NCI-H2029 (cell line): Measurements from ENCODE around the gene DPP6.

Experiments
- DNase-seq: peaks from one replicate; lab custom pipeline; 2025; lab: John Stamatoyannopoulos, UW

The DPP6 gene

DNA sequence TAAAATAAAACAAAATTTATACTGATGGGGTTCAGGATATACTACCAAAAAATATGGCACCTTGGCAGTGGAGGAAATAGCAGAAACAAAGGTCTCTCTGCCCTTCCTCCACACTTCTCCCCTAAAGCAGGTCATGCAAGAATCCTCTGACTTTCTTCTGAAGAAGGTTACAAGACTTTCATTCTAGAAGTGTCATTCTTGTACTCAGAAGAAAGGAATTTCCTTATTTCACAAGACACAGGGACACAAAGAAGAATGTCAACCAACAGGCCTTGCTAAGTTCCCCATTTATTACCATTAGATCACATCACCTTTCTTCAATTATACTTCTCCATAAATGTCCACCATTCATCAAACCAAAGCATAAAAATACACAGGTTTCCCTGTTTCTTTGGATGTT is 480.6 kb downstream of the DPP6 start:
- DNase-seq = no peak

DNA sequence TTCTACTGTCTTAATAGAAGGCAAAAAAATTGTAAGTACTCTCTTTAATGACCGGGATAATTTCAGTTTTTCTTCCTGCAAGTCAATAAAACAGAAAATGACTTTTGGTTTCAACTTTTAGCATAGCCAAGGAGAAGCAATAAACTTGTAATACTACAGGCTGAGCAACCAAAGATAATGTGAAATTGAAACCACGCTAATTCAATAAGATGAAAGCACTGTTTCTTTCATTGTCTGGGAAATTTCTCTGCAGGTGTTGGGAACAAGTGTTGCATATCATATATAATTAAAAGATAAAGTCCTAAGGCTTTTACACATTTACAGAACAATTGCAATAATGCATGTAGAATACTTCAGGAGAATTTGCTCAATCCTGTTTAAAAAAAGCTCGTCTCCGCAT is 488.4 kb downstream of the DPP6 start:
- DNase-seq = no peak

DNA sequence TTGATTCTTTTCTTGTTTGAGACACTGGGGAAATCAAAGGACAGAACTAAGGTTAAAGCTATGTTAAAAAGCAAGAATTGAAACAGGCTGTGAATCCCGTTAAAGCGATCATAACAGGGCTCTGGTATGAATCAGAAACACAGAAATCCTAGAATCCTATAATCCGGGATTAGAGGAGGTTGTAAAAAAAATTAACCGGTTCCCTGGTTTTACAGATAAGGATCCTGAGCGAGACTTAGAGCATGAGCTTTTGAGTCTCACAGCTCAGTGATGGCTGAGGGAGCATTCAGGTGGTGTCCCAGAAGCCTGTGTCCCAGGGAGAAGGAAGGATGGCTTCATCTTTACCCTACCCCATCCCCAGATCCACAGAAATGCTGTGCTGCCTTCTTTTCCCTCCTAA is 489.4 kb downstream of the DPP6 start:
- no peak for DNase-seq

DNA sequence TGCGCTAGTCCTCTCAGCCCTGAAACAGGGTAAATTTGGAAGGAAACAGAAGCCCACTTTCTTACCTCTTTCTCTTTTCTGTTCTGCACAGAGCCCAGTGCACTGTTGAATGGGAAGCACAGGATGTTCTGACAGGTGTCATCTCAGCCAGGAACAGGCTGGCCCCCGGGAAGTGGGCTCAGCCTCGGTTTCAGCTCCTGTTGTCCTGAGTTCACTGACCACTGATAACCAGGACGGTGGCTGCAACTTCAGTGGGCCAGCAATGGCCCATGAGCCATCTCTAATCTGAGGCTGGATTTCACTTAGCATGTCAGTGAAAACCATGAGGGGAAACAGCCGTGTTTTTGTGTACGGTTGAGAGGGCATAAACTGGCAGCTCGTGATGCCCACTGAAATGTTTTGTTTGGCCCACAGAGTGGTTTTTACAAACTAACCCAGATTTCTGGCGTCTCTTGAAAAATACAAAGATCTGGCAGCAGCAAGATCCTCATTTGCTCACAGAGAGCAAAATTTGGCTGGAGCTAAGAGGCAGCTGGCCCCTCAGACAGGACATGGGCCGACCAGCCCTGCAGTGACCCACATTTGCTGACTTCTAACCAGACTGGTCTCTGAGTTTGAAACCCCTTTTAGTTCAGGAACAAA is 494.9 kb downstream of the DPP6 start:
- no peak for DNase-seq

DNA sequence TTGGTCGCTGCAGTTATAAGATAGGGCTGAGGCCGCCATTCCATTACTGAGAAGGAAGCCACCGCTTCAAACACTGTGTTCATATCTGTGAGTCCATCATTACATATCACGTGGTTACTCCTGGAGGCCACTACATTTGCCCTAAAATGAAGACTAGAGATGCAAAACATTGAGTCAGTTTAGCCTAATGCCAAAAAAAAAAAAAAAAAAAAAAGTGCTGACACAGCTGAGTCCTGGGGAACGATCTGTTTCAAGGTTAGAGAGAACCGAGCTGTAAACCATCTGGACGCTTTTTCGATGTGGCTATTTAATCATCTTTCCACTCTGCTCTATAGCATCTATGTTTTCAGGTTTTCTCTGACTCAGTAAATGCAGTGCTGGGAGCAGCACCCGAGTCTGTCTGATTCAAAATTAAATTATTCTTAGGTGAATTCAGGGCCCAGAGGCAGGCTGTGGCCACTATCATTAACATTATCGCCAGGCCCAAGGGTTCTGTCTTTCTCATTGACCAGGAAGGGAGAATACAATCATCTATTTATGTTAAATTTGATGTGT is 501.6 kb downstream of the DPP6 start:
- DNase-seq = no peak

DNA sequence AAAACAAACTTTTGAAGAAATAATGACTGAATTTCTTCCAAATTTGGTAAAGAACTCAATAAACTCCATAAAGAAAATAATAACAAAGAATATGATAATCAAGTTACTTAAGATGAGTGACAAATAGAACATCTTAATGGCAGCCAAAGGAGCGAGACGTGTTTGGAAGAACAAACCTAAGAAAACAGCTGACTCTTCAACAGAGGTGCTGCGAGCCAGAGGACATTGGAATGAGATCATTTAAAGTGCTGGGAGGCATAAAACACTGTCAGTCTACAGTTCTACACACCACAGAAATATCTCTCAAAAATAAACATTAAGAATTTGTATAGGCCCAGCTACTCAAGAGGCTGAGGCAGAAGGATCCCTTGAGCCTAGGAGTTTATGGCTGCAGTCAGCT is 507.3 kb downstream of the DPP6 start:
- DNase-seq = no peak

DNA sequence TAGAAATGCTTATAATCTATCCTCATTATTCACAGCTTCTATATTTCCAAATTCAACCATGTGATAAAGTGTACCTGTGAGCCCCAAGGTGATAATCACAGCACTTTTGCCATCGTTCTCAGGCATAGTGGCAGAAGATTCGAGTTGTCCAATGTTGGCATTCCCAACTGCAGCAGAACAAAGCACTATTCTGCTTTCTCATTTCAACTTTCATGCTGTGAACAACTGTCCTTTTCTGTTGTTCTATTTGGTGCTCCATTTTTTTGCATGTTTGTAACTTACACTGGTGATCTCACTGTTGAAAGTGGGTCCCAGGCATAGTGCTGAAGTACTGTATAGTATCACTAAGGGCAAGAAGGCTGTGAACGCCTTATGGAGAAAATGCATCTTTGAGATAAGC is 512.5 kb downstream of the DPP6 start:
- no peak for DNase-seq

DNA sequence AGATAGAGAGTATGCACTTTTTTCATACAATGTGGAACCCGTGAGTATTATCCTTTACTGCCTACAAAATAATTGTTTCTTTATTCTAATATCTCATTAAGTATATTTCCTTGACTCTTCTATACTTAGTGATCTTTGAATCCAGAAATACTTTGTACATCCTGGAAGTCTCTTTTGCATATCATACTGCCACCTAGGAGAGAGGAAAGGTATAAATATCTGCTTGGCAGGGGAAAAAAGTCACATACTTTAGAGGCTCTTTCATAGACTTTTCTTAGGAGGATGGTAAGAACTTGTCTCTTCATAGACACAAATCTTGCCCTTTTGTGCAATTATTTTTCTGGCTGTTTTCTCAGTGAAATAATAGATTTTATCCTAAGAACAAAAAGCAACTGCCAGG is 514.7 kb downstream of the DPP6 start:
- no peak for DNase-seq

DNA sequence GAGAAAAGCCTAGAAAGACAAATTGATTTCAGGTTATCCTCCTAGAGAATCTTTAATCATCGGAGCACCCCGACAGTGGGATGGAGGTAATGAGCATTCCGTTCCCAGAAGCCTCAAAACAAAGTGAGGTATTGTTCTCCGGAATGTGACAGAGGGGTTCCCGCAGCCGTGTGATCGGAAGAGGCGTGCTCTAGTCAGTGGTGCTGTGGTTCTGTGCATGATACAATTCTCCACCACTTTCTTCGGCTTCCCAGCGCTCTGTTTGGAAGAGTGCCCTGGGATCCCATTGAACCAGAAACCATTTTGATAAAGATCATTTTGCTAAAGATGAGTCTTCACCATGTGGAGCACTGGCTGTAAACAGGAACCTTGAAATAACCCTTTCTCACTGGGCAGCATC is 516.1 kb downstream of the DPP6 start:
- DNase-seq = no peak

DNA sequence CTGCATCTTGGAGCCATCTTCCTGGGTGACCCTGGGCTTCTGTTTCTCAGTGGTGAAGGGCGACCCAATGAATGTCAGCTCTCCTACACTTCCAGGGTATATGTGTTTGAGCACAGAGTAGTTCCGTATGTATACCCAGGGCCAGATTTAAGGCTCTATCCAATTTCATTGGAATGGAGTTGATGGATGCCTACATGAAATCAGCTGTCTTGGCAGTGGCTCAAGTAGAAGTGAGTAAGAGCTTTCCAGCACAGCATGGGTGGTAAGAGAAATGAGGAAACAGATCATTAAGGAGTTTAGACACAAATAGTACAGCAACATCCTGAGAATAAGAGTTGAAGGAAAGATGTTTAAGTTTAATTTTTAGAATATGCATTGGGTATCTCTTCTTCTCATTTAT is 517.7 kb downstream of the DPP6 start:
- no peak for DNase-seq

DNA sequence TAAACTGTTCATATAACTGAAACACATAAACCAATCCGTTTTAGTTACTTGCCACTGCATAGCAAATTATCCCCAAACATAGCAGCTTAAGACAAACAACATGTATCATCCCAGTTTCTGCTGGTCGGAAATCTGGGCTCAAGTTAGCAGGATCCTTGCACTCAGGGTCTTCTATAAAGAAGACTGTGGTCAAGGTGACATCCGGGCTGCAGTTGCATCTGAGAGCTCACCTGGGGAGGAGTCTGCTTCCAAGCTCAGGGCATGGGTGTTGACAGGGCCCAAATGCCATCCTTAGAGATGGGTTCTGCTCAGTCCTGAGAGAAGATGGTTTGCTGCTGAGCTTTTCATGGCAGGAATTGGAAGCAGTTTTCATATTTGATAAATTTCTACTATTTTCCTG is 519.6 kb downstream of the DPP6 start:
- DNase-seq = no peak

DNA sequence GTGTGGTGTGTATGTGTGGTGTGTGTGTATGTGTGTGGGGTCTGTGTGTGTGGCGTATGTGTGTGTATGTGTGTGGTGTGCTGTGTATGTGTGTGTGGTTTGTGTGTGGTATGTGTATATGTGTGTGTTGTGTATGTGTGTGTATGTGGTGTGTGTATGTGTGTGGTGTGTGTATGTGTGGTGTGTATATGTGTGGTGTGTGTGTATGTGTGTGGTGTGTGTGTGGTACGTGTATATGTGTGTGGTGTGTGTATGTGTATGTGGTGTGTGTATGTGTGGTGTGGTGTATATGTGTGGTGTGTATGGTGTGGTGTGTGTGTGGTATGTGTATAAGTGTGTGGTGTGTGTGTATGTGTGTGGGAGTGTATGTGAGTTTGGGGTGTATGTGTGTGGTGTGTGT is 522.0 kb downstream of the DPP6 start:
- no peak for DNase-seq

DNA sequence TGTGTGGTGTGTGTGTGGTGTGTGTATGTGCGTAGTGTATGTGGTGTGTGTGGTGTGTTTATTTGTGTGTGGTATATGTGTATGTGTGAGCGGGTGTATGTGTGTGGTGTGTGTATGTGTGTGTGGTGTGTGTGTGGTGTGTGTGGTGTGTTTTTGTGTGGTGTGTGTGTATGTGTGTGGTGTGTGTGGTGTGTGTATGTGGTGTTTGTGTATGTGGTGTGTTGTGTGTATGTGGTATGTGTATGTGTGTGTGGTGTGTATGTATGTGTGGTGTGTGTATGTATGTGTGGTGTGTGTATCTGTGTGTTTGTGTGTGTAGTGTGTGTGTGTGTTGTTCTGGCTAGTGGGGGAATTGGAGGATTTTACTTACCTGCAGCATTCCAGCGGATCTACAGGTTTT is 523.3 kb downstream of the DPP6 start:
- DNase-seq = no peak

DNA sequence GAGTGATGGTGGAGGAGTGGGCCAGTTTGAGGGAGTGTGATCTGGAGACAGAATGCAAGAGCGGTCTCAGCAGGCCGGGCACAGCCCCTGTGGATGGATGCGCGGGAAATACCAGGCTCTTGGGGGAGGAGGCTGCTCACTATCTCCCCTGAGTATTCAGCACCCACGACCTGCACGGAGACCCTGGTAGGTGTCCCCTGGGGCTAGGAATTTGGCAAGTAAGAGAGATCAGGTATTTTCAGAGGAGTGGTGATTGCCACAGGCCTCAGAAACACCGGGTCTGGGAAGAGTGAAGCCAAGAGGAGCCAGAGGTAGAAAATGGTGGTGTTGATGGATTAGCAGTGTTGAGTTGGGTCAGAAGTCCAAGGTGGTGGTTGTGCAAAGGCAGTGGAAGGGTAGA is 524.4 kb downstream of the DPP6 start:
- DNase-seq = no peak

DNA sequence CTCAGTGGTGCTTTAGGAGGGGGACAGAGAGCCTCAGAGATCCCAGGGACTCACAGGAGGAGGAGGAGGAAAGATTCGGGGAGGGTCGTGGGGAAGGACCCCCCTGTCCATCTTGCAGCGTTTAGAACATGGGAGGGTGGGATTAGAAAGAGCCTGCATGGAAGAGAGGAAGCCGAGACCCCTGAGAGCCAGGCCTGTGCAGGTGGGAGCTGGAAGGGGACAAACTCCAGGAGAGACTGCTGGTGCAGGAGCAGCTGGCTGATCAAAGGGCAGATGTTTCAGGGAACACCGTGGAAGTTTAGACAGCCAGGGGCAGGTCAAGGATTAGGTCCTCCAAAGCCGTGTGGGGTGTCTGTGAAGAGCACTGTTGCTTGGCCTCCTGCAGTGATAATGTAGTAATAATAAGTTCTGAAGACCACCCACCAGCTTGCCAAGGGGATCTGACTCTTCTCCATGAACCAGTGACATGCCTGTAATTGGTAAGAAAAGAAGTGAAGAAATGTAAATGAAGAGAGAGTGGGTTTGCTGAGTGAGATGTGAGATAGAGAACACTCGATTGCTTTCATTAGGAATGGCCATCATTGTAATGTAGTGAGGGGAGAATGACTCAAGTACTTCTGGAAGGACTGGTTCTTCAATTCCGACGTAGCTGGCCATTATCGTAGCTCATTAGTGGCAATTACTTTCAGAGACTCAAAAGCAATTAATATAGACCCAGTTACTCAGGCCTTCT is 525.1 kb downstream of the DPP6 start:
- no peak for DNase-seq

DNA sequence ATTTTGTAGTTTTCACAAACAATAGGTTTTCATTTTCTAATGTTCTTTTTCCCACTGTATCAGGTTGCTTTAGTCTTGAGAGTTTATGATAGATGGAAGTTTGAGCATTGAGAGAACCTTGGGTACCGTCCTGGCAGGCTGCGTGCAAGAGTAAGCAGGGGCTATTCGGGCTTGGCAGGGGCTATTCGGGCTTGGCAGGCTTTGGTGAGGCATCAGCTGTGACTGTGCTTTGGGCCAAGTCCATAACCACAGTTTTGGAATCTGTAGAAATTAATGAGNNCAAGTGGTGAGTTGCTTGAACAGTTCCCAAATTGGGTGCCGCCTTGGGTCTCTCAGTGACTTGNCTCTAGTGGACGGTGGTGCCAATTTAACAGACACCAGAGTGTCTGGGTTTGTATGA is 526.1 kb downstream of the DPP6 start:
- DNase-seq = no peak

DNA sequence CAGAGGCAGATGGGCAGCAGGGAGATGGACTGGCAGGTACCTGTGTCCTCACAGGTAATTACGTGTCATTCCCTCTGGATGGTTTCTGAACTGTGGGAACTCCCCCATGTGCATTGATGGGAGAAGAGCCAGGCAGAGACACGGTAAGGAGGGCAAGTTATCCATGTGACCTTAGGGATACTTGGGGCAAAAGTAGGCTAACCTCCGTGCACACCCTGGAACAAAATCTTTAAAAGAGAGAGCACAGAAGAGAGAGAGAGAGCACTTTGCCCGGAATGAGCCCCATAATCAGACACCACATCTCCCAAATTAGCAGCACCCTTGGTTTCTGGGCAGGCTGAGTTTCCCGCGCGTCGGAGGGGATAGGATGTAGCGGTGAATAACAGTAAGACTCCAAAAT is 527.5 kb downstream of the DPP6 start:
- DNase-seq = no peak

DNA sequence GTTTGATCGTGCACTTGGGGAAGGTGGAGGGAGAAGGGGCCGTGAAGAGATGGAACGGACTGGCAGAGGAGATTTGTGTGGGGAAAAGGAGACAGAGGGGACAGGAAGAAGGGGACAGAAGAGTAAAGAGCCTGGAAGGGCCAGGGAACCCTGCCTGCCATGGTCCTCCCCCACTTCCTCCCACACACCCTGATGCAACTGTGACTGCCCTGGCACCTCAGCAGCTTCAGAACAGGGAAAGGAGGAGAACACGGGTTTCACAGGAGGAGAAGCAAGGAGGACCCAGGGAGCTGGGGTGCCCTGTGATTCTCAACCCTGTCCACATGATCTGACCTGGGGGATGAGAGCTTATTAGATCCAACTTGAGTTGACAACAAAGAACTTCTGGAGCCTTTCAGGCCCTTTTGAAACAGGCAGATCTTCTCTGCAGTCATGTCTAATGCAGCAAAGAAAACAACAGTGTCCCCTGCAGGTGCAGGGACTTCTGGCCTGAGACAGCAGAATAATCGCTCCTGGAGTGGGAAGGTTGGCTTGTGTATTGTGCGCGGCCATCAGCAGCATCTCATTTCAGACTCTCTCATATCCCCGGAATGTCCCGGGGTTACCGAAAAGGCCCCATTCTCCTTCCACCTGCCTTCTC is 529.2 kb downstream of the DPP6 start:
- DNase-seq = no peak

DNA sequence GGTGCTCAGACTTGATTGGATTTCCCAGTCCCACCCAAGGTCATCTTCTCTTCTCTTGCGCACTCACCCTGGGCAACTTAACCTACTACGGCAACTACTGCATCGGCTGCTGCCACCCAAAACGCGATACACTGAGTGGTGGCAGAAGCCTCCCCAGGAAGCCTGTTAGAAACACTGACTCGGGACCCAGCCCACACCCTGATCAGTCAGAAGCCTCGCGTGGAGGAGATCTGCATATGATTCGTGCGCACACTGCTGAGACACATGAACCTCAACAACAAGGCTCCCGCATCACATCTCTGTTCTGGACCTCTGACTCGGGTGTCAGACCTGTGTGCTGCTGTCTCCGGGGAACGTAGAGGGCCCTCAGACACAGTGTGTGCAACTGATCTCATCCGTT is 531.3 kb downstream of the DPP6 start:
- no peak for DNase-seq

DNA sequence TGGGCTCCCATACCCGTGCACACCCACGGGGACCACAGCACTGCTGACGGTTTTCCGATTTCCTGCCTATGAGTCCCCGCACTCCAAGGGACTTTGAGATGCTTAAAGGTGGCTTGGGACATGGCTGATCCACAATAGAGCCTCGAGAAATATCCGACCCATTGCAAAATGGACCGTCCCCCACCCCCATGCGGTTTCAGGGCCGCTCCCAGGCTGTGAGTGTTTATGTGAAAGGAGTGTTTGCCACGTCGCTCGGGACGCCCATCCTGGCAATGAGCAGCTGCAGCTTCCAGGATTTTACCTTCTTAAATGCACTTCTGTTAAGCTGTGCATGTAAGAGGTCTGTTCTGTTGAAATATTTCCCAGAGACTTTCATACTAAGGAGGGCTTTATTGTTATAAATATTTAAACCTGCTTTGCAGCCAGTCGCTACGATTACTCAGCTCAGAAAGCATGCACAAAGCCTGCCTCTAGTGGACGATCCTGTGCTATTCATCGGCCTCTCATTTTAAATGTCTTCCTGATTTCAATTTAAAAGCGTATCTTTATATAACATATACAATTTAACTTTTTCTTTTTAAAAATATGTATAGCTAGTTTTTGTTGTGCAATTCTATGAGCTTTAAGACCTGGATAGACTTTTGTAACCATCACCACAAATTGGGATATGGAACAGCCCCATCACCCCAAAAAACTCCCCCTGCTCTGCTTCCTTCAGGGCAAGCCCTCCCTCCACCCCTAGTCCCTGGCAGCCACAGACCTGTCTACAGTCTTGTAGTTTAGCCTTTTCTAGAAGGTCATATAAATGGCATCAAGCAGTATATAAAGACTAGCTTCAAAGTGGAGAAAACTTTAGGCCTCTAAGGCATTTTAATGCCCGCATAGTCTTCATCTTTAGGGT is 532.4 kb downstream of the DPP6 start:
- no peak for DNase-seq

DNA sequence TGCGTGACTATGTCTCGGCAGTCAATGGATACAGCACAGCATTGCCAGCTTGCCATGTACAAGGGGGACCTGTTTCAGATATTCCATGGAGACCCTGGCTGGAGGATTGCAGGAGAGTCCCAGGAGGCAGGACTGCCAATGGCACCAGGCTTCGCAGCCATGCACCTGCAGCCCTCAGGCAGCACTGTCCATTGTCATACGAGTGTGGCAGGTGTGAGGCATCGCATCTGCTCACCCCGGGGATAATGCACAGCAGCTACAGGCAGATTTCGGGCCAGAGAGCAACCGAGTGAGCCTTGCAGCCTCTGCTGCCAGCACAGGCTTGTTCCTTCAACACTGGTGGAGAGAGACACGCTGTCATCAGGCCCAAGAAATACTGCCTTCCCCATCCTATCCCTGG is 535.6 kb downstream of the DPP6 start:
- no peak for DNase-seq

DNA sequence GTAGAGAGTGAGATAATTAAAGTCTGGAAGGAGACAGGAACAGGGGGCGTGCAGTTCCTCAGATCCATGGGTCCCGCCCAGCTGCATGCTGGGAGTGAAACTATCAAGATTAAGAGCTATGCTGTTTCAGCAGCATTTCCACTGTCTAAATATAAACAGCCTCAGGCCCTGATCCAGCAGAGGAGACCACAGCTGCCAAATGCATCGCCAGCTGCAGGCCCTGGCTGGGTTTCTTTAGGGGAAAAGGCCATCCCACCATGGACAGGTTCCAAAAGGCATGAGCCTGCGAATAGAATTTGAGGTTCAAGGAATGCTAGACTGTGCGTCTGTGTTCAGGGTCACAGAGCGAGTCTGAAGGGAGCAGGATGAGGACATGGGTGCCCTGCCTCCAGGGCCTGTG is 539.3 kb downstream of the DPP6 start:
- no peak for DNase-seq
